CD4-positive, alpha-beta T cell treated with Interleukin-17A for 4 hours (primary cell): Measurements from ENCODE around the gene HMGB1.
"Not testable (repeated sequence)": the region's sequence is repeated elsewhere in the genome, so short reads cannot be mapped to it uniquely, and the experiment has no call there.

ENCODE experiments used
- DNase-seq: peaks from one replicate; pipeline ENCODE4 v3.0.0-alpha.2; 2020; ENCODE audit warnings: mixed read lengths

HMGB1 gene

DNA sequence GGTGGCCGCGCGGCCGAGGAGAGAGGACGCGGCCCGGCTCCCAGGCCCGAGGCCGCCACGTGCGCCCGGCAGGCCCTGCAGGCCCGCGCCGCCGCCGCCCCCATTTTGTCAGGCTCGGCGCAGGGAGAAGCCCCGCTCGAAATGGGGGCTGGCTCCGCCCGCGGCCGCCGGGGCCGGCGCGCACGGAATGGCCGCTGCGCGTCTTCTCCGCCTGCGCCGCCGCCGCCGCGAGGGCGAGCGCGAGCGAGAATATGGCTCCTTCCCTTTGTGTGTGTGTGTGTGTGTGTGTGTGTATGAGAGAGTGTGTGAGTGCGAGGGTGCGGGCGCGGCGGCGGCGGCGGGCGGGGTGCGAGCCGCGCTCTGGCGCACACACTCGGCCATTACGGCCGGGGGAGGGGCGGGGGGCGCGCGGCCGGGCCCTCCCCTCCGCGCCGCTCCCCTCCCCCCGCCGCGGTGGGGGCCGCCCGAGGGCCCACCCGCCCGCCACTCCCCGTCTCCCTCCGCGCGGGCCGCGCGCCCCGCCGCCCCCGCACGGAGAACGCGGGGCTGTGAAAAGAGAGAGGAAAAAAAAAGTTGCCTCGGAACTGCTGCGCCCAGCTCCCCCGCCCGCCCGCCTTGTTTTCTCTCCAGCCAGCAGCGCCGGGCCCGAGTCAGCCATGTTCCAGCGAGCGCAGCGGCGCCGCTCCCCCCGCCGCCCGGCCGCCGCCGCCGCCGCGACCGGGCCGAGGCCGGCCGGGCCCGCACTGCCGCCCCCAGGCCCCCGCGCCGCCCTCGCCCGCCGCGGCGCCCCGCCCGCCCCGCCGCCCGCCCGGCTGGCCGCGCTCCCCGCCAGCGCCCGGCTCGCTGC, 1.0 kb downstream of the HMGB1 start:
- peak; percentile 82 for DNase-seq

DNA sequence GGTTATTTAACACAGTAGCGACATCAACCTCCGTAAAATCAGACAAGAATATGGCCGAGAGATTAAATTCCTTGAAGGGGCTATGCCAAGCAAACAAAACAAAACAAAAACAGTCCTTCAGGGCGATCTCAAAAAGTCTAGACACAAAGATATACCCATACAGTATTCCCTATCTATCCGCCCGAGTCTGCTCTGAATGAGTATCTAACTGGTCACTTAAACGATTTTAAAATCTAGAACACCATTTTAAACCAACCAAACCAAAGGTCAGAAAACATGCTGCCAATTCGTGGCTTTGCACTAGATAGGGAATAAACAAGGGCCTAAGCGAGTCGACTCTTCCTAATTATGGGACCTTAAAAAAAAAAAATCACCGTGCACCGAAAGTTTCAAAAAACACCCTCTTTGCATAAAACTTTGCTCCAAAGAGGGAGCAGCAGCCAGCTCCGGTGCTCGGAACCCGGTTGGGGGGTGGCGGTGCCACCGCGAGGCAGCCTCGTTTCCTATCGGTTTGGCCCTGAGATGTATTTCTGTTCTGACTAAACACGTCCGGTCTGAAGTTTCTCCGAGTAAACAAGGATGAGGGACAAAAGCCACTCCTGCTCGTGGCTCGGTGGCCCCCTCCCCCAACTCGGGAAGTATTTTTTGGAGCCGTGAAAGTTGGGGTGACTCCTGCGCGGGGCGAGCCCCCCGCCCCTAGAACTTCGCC, 1.8 kb downstream of the HMGB1 start:
- DNase-seq, result peak; percentile 83

DNA sequence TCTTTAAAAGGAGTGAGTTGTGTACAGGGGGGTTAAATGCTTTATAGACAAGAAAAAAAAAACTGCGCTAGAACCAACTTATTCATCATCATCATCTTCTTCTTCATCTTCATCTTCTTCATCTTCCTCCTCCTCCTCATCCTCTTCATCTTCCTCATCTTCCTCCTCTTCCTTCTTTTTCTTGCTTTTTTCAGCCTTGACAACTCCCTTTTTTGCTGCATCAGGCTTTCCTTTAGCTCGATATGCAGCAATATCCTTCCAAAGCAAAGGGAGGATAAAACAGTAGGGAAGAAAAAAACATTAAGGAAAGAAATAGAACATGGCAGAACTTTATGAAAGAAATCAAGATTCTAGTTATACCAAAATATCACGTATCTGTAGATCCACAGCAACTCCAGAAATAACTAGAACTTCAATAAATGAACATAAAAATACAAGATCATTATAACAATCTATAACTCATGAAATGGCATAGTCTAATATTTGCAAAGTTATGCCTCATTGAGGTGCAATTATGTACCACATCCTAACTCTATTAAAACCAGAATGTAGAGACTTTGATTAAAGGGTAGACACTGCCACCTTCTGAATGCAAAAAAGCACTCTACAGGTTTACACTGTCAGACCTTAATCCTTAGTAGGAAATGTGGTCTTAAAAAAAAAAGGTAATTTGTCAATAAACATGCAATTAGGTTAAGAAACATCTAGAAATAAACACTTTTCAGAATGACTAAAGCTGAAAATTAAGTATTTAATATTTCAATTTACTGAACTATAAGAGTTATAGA, 4.3 kb downstream of the HMGB1 start:
- peak; percentile 16 for DNase-seq

DNA sequence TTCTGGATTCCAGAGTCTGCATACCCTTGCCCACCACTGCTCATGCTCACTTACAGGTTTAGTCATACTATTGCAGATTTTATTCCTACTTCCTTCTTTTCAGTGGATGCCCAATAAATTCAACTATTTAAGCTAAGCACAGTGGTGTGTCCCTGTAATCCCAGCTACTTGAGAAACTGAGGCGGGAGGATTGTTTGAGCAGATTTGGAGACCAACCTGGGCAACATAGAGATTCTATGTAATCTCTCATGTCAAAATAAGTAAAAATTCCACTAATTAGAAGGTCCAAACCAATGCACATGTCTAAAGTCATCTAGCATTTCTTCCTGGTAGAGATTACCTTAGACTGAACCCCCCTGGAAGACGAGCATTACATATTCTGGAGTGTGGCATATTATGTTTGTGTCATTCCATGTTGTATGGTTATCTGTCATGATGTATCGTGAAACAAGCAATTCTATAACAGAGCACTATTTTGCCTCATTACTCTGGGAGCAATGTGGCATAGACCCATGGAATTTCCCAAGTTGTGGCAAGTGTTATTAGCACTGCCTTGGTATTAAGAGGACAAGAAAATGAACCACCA, 8.3 kb downstream of the HMGB1 start:
- no peak for DNase-seq

DNA sequence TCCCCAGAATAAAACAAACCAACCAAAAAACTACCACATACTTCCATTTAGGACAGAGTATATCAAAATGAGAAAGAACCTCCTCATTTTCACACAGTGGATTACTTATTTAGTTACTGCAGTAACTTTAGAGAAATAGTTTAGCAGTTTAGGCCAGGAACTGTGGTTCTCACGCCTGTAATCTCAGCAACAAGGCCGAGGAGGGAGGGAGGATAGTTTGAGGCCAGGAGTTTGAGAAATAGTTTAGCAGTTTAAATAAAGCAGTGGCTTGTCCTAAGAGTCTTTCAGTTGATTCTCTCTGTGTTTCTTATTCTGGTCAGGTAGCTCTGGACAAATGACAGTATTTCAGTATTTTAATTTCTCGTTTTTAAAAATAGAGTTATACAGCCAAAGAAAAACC, 9.4 kb downstream of the HMGB1 start:
- no peak for DNase-seq

DNA sequence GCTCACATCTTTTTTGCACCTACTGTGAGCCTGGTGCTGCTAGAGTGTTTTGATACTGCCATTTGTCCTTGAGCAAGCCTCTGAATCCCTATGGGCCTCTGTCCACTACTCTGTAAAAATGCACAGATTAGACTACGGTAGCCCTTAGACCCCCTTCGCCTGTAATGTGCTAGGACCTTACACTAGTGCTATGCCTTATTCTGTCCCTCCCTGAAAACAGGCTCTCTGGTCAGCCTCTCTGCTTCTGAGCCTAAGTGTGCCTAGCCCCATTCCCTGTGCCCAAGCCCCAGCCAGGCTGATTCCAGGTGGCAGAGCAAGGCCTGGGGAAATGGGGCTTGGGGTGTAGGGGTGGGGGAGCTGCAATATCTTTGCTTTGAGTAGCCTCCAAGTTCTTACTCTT, 10.7 kb downstream of the HMGB1 start:
- DNase-seq, result no peak

DNA sequence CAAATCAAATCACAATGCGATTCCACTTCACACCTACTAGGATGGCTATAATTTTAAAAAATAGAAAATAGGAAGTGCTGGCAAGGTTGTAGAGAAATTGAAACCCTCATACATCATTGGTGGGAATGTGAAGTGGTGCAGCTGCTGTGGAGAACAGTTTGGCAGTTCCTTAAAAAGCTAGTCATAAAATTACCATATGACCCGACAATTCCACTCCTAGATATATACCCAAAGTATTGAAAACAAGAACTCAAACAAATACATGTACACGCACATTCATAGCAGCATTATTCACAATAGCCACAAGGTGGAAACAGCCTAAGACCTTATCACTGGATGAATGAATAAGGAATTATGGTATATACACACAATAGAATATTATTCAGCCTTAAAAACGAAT, 12.0 kb downstream of the HMGB1 start:
- DNase-seq, result no peak

DNA sequence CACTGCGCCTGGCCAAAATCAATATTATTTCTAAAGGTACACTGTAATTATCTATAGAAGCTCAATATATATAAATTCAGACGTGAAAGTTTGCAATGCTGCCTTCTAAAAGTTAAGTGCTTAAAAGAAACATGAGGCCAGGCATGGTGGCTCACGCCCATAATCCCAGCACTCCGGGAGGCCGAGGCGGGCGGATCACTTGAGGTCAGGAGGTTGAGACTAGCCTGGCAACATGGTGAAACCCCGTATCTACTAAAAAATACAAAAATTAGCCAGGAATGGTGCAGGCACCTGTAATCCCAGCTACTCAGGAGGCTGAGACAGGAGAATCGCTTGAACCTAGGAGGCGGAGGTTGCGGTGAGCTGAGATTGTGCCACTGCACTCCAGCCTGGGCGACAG, 14.3 kb downstream of the HMGB1 start:
- DNase-seq, result not testable (repeated sequence)

DNA sequence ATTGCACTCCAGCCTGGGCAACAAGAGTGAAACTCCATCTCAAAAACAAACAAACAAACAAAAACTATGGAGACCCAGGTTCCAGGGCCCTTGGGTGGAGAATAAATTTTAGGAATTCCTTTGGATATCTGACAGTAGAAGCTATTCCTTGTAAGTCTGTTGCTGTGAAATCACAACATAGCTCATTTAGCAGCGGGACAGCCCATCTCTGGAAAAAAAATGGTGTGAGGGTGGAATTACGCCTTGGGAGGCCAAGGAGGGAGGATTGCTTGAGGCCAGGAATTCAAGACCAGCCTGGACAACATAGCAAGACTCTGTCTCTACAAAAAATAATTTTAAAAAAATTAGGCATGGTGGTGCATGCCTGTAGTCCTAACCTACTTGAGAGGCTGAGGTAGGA, 15.7 kb downstream of the HMGB1 start:
- no peak for DNase-seq

DNA sequence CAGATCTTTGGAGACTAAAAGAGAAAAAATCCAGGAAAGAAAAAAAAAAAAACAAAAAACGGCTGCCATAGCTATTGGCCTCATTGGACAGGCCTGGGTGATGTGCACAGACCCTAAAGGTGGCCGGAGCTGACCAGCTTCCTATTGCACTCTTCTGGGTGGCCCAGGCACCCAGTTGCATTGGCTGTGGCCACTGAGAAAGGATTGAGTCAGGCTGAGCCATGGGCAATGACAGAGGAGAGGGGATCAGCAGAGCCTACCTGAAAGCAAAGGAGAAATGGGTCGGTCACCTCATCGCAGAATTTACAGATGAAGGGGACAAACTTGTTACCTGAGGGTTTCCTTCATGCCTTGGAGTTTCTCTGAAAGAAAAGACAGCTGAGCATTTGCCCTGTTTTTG, 17.3 kb downstream of the HMGB1 start:
- no peak for DNase-seq

DNA sequence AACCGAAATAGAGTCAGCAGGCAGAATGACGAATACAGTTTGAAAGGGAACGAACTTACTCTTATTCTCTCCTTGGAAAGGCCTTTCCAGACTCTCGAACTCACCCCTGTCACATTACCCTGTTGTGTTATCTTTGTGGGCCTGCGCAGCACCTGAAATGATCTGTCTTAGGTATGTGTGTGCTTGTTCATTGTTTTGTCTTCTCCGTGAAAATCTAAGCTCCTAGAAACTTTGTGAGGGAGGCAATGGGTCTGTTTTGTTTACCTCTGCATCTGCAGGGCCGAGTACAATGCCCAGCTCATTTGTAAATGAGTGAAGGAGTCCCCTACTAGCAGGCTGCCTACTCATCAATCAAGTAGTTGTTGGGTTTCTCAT, 19.6 kb downstream of the HMGB1 start:
- no peak for DNase-seq

DNA sequence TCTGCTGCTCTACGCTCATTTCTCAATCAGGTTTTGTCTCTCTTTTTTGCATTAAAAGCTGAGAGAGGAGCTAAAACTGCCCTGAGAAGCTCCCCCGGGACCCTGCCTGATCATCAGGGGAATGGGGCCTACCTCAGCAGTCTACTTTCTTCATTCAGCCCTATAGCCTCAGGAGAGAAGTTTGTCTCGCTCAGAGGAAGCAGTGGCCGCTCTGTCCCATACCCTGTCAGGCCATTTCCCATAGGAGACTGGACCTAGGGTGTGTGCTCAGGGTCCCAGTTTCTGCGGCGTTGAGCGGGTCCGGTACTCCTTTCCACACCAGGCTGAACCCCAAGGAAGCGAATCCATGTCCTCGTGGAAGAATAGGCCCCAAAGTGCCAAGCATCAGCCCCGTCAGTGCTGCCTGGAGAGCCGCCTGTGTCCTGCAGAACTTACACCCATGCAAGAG, 21.8 kb downstream of the HMGB1 start:
- no peak for DNase-seq

DNA sequence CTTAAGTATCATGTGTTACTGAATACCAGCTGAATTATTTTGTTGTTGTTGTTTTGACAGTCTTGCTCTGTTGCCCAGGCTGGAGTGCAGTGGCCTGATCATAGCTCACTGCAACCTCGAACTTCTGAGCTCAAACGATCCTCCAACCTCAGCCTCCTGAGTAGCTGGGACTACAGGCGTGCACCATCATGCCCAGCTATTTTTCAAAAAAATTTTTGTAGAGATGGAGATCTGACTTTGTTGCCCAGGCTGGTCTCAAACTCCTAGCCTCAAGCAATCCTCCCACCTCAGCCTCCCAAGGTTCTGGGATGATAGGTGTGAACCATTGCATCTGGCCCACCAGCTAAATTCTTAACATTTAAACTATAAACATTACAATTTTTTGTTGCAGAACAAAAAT, 22.2 kb downstream of the HMGB1 start:
- DNase-seq, result not testable (repeated sequence)

DNA sequence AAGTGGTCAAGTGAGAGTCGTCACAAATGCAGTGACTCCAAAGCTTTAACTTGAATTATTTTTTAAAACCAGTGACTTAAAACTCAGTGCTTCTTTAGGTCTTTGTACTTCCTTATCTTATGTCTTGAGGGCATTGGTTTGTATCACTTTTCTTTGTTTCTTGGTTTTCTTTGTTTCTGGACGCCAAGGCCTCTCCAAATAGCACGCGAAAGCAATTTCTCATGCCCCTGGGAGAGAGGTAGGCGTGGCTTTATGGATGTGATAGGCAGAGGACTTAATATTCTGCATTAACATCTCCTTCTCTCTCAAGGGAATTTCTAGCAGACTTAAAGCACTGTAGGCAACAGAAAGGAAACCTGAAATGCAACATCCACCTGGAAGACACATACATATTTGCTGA, 22.8 kb downstream of the HMGB1 start:
- DNase-seq, result no peak

DNA sequence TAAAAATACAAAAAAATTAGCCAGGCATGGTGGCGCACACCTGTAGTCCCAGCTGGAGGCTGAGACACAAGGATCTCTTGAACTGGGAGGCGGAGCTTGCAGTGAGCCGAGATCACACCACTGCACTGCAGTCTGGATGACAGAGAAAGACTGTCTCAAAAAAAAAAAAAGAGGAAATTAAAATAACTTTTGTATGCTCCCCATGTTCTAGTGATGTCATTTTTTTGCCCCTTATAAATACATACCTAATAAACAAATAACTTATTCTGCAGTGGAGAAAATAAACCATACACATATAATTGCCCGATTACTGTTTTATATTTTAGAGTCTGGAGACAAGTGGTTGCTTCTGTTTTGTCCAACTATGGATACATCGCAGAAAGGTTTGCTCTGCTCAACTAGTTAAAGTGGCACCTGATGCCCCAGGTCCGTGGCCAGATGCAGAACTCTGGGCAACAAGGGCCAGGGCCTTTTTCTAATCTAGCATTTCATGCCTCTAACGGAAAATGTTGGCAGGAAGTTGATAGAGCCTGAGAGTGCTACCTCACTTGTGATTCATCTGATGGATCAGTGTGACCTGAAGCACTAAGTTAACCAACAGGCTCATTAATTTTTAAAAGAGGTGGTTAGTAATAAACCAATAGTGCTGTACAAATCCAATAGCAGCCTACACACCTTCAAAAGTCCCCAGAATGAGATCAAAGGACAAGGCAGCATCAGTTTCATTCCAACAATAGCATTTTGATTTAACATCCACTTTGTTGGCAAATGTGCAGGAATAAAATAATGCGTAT, 24.6 kb downstream of the HMGB1 start:
- no peak for DNase-seq

DNA sequence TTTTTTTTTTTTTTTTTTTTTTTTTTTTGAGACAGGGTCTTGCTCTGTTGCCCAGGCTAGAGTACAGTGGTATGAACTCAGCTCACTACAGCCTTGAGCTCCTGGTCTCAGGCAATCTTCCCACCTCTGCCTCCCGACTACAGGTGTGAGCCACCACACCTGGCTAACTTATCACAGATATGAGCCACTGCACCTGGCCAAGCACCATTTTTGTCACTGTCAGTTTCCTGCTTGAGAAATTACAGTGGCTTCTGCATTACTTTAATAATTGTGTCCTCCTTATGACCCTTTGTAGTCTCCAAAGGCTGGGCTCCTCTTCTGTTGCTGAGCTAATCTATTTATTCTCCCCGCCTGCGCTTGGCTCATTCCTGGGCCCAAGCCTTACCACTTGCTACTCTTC, 27.4 kb downstream of the HMGB1 start:
- no peak for DNase-seq

DNA sequence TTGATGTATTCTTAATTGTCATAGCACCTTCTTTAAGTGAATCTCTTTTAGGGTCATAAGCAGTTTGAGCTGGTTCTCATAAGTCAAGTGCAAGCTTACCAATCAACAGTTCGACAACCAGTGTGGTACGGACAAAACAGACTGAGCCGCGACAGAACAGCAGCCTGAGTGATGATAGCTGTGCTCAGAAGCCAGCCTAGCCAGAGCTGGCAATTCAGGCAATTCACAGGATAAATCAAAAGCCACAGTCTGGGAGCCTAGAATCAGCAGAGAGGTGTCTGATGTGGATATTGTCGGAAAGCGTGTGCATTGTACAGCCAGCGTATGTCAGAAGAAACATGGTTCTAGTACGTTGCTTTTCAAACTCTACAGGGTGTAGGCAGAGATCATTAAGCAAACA, 28.6 kb downstream of the HMGB1 start:
- DNase-seq, result no peak

DNA sequence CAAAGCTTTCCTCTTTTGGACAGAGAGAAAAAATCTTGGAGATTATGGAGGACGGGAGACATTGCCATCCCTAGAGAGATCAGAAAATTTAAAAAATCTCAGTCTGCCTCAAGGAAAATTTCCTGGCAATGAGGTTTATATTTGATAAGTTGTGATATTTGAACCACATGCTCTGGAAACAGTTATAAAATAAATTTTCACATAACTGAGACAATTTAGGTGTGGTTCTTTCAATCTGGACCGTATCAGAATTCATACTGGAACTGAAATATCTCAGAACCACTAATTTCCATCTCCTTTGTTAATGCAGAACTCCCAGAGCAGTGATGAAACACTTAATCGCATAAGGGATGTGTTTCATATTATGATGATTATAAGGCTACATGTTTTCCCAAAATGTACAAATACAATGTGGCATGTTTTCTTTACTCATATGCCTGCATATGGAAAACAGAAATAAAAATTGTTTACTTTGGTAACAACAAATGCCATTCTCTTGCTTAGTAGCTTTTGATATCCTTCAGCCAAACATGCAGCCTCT, 29.8 kb downstream of the HMGB1 start:
- no peak for DNase-seq

DNA sequence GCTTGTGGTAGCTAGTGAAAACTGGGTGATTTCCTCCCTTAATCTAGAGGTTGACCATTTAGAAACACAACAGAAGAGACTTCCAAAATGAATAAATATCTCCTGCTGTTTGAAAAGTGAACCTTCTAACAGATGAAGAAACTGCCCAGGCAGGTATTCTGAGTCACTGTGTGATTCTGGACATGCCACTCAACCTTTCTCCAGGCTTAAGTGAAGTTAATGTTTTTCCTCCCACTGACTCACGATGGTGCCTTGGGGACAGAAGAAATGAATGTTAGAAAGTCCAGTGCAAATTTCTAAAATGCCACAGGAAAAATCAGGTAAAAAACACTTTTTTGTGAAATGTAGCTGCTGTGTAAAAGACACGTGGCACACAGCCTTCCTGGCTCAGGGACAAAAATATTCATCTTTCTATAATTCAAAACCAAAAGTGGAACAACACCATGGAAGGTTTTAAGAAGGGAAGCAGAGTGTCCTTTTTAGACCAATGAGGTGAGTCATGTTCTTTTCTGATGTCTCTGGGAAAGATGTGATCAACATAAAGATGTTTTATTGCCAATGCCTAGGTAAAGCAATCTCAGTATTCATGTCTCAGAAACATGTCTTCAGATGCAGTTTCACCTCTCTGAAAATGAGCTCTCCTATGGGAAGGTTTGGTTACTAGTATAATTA, 34.3 kb downstream of the HMGB1 start:
- DNase-seq, result no peak

DNA sequence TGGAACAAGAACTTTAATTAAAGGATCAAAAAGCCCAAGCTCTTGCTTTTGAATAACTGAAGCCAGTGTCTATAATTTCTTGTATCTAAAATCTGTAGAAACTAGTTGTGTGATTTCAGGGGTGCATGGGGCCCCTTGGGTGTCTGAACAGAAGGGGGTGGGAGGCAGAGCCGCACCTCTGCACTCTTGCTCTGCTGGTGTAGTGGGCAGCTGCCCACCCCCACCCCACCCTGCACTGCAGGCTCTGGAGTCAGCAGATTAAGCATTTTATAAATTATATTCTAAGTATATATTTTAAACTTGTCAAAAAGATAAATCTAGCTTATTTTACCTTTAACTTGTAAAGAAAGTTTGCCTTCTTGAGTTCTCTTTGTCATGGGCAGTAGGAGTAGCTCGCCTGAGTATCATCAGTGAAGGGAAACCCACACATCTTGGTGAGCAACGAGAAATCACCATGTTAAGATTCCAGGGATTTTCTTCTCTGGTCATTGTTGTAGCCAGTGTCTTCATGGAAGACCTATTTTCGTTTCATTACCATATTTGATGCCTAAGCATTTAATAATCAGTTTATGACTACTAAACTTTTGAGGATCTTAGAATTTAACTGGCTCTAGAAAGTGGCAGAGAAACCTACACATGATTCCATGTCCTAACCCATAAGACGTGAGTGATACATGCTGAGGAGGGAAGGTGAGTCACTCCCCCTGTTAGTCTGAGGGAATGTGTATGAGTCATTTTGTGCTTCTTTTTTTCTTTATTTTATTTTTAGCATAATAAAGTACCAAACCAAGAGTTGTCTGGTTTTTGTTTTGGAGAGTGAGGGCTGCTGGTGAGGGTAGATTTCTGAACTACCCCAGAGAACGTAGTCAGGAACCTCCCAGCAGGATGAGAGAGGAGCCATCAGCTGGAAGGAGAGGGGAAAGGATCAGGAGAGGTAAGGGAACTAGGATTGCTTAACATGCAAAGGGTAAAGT, 35.7 kb downstream of the HMGB1 start:
- DNase-seq, result peak; percentile 56
